HG02763 (cell line): Measurements from ENCODE around the gene CEP70.

ENCODE experiments used
- ATAC-seq: cut with Tn5 transposase; IDR thresholded peaks from one replicate; pipeline ENCODE4 v1.9.1; 2021; ENCODE audit warnings: mild to moderate bottlenecking, moderate library complexity; ENCODE audit not compliant: unreplicated experiment

The CEP70 gene

DNA sequence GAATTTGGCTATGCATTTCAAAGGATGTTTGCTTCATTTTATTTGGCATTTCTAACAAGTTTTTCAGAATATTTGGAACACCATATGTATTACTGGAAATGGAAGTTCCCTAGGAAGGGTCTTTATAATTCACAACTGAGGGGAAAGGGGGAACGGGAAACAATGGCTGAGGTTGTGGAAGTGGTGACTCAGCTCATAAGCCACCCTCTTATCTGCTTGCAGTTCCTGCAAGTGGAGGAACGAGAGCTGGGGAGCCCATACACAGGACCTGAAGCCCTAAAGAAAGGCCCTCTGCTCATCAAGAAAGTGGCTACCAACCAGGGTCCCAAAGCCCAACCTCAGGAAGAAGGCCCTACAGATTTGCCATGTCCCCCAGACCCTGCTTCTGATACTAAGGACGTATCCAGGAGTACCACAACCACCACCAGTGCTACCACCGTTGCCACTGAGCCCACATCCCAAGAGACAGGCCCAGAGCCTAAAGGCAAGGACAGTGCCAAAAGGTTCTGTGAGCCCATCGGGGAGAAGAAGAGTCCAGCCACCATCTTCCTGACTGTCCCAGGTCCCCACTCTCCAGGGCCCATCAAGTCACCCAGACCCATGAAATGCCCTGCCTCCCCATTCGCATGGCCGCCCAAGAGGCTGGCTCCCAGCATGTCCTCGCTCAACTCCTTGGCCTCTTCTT, 121.8 kb downstream of the CEP70 start:
- no peak for ATAC-seq

DNA sequence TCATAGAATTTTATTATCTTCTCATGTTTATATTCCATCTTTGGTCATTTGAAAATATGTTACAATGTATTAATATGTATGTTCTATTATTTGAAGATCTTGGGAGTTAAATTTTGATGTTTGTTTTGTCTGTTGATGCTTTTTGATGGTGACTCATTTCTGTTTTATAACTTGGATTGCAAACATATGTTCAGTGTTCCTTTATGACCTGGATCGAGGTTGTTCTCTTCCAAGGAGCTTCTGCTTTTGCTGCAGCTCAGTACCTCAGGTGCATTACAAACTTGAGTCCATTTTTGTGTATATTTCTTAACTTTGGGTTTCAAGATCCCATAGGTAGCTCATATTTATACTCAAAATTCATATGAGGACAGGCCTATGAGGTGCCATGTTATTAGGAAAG, 122.6 kb downstream of the CEP70 start:
- no peak for ATAC-seq

DNA sequence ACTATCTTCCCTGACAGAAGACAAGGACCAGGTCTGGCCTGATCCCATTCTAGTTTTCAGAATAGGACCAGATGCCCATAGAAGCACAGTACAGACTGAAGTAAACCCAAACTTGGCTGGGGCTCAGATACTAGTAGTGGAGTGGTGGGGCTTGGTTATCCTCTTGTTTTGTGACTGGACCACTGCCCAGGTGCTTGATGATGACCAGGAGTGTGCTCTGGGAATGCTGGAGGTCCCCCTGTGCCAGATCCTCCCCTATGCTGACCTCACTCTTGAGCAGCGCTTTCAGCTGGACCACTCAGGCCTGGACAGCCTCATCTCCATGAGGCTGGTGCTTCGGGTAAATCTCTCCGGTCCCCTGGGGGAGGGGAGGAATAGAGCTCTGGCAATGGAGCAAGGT, 123.4 kb downstream of the CEP70 start:
- no peak for ATAC-seq

DNA sequence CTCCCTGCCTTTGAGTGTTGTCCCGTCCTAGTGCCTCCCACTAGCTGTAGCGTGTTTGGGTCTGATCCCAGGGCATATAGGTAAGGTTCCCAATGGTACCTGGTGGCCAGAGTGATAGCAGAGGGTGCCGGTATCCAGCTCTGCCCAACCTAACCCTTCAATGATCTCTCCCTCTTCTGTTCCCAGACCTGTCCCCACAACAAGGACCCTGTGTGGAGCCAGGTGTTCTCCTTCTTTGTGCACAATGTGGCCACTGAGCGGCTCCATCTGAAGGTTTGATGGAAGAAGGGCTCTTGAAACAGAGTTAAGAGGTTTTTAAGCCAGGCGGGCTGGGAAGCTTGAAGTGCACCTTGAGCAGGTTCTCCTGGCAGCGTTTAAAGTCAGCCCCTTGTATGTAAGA, 124.2 kb downstream of the CEP70 start:
- ATAC-seq: no peak

DNA sequence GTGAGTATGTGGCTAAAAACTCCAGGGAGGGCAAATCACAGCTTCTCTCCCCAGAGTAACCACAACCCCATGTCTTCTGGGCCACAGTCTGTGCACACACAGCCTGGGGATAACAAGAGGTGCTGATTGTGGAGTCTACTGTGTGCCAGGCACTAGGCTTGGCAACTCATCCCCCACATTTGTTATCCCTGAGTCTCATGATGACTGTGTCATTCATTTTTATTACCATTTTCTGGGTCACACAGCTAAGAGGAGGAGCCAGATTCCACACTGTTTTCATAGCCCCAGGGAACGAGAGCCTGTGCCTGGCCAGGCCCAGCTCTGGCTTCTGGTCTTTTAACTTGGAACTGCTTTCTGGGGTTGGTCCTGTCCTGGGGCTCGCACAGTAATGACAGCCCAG, 125.2 kb downstream of the CEP70 start:
- no peak for ATAC-seq

DNA sequence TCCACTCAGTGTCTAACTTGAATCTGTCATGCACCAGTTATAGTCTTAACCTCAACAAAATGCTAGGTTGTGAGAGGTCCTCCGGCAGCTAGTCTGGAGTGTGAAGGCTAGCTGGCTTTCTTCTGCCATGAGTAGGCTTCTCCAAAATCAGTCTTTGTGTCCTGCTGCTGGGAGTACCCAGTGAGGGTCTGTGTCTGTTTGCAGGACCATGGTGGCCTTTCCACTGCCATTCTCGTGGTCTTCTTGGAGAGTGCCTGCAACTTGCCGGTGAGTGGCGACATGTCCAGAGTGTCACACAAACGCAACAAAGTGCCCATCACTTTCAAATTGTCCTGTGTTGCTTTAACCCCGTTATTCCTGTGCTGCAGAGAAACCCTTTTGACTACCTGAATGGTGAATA, 125.6 kb downstream of the CEP70 start:
- ATAC-seq: no peak

DNA sequence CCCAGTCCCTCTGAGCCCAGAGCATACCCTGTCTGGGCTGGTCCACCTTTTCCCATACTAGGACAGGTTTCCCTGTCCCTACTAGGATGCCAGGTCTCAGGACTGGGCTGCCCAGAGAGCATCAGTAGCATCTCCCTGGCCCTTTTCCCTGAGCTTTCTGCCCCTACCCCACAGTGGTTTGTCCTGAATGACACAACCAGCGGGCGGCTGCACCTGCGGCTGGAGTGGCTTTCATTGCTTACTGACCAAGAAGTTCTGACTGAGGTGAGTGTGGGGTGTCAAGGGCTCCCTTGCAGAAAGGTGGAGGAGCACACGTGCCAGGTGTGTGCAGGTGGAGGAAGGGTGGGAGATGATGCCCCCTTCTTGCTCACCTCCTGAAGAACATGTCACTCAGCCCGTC, 126.1 kb downstream of the CEP70 start:
- no peak for ATAC-seq

DNA sequence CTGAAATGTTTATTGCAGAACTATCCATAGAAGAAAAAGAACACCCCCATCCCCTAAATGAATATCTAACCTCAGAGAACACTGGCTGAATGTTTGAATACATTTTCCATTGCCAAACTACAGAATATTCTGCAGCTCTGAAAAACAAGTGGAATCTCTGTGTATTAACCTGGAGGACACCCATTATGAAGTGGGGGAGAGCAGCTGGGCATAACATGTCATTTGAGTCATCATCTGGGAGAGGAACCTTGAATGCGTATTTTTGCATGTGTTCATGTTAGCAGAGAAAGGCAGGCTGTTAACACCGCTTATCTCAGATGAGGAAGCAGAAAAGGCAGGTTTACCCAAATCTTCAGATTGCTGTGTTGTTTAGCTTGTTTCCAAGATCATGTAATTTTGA, 128.1 kb downstream of the CEP70 start:
- ATAC-seq: no peak

DNA sequence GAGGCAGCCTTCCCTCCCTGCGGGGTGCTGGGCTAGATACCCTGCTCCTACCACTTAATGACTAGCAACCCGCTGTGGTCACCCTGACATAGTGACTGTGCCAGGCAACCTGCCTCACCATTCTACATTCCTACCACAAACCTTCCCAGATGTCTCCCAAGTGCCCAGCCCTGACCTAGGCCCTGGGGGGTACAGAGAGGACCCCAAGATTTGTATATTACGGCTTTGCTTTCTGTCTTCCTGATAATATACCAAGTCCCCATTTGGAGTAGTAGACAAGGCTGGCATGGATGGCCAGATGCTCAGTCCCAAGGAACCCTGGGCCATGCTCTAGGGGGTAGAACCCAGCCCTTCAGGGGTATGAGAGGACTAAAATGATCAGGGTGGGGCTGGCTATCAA, 128.6 kb downstream of the CEP70 start:
- ATAC-seq: no peak

DNA sequence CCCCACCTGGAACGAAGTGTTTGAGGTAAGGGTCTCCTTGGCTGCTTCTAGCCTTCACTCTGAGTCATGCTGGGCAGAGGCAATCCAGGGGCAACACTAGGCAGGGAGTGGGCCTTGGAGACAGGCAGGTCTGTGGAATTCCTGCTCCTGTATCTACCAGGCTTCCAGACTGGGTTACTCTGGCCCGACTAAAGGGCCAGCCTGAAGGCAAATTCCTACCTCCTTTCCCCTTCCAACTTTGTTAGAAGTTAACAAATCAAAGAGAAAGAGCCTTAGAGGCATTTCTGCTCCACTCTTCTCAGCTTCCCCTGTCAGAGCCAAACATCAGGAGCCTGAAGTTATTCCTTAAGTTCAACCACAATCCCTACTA, 129.6 kb downstream of the CEP70 start:
- ATAC-seq: no peak

DNA sequence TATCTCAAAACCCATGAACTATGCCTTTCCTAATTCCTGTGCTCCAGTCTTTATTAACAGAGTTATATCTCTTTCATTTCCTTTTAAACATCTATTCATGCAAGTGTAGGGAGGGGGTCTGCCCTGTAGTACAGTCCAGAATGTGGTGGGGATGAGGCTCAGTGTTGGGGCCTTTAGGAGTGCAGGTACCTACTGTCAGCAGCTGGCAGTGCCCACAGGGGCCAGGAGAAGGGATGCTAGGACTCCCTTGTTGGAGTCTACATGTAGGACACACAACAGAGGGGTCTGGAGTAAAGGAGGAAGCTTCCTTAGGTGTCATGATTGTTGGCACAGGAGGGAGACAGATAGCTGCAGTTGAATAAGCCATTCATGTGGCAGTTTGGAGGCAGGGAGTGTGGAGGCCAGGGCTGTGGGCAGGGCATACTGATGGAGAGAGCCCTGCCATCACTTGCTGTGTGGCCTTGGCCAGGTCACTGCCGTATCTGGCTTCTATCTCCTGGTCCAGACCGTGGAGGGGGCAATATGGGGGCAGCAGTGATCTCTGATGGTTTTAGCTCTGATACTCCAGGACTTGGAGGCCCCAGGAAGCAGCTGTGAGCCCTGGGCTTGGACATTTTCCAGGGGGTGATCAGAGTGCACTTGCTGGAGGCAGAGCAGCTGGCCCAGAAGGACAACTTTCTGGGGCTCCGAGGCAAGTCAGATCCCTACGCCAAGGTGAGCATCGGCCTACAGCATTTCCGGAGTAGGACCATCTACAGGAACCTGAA, 130.2 kb downstream of the CEP70 start:
- no peak for ATAC-seq

DNA sequence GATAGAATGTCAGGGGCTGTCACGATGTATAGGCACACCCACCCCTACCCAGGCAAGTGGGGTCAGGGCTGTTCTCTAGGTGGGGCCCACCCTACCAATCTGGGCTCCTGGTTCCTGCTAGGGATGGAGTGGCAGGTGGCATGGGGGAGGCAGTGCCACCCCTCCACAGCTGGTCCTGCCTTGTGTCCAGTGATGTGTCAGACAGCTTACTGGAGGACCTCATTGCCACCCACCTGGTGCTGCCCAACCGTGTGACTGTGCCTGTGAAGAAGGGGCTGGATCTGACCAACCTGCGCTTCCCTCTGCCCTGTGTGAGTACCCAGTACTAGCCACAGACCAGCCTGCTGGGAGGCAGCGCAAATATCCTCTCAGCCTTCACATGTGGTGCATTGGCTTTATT, 132.2 kb downstream of the CEP70 start:
- no peak for ATAC-seq

DNA sequence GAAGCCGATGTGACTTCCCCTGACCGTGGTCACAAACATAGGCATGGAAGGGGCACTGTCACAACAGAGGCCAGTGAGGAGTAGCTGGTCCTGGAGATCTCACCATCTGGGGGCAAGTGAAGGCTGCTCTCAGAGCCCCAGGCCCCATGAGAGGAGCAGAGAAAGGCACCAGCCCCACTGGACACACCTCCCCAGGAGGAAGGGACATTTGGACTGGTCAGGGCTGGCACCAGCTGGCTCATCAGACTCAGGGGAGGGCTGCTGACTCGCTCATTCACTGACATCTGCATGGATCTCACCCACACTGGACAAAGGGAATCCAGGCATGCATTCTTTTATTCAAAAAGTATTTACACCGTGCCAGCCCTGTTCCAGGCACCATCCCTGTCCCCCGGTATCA, 132.8 kb downstream of the CEP70 start:
- no peak for ATAC-seq

DNA sequence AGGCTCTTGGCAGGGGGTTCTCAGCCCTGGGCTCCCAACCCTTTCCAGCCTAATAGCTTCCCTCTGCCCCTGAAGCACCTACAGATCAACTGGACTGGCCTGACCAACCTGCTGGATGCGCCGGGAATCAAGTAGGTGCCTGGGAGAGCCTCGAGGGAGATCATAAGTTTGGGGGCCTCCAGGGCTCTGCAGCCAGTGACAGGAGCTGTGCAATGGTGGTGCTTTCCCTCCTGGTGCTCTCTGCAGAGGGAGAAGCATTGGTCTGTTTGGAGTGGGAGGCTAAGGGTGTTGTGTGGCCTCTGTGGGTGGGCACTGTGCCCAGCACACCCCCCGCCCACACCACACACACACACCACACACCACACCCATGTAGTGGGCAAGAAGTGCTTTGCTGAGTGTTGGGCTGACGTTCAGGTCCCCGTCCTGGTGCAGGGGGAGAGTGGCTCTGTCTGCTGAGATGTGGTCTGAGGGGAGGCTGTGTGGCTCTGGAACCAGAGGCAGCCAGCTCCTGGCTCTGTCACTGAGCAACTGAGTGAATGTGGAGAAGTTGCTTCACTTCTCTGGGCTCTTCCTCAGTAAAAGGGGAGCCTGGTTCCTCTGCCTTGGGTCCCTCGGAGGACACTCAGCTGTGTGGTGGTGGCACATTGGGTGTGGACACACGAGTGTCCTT, 133.4 kb downstream of the CEP70 start:
- no peak for ATAC-seq

DNA sequence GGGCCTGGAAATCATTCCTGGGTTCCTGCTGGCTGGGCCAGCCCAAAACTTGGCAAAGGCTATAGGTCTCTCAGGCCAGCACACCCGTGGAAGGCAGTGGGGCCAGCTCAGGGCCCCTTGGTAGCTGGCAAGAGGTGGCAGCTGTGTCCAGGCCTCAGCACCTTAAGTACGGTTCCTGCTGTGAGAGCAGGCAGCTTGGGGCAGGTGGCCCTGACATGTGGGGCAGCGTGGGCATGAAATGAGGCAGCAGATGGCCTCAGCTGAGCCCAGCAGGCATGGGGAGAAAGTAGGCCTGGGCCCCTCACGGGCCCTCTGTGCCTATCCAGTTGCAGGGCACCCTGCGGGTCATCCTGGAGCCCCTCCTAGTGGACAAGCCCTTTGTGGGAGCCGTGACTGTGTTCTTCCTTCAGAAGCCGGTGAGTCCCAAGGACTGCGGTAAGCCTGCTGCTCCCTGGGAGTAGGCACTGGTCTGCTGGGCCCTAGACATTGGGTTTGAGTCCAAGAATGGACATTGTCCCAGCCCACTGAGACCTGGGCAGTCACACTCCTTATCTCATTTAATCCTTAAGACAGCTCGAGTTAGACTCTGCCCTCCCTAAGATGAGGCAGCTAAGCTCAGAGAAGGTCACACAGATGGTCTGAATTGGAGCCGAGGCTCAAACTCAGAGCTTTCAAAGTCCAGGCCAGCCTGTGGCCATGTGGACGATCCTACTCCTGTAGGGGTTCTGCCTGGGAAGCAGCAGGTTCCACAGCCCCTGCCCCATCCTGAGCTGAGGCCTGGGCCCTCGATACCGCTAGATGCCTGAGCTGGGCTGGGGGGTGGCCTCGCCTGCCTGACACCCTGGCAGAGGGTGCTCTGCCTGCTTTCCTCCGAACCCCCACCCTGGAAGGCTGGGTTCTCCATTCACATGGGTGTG, 134.2 kb downstream of the CEP70 start:
- no peak for ATAC-seq

DNA sequence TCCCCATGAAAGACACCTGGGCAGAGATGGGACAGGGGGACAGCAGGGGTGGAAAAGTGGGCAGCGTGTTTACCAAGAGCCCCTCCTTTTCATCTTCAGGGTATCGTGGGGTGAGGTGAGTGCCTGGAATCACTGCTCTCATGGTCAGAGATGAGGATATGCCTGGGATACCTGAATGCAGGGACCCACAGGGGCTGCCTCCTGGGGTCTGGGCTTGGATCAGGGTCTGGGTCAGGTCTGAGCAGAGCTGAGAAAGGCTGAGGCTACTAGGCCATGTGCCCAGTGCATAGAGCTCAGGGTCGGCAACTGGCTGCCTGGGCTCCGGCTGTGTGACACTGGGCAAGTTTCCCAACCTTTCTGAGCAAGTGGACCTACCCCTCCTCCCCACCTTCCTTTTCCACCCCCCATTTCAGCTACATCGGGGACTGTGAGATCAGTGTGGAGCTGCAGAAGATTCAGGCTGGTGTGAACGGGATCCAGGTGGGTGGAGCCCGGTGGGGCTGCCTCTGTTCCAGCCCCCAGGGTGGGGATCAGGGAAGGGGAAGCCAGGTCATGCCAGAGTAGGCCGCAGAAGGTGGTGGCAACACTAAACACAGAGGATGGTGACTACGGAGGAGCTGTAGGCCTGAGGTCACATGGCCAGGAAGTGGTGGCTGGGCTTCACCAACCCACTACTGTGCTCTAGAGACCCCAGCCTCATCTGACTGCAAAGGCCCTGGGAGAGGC, 135.1 kb downstream of the CEP70 start:
- ATAC-seq: no peak

DNA sequence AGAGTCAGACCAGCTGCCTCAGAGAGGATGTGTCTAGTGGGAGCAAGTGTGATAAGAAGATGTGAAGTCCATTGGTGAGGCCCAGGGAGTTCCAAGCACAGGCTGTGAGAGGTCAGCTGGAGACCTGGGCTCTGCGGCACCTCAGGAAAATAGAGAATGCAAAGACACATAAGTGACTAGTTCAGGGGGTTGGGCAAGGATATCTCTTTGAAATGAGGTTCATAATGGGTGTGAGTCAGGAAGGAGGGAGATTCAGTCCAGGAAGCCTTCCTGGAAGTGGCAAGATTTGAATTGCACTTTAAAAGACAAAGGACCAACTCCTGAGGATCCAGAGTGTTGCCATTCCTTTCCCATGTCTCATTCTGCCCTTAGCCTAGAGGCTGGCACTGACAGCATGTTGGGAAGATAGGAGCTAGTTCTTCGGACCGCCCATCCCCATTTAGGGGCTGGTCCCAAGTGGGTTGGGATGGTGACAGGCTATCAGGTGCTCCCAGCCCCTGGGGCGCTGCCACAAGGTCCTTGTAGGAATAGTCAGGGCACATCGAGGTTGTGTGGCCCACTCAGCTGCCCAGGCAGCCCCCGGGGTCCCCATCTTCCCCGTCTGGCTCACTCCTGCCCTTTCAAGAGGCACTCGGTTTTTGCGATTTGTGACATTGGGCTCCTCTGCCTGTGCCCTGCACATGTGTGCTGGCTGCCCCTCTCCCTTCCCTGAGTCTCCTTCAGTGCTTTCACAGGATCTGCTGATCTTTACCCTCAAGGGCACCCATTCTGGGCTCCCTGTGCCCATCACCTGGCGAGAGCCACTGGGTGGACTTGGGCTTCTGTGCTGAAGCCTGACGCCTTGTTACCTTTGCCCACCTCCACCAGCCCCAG, 136.0 kb downstream of the CEP70 start:
- no peak for ATAC-seq

DNA sequence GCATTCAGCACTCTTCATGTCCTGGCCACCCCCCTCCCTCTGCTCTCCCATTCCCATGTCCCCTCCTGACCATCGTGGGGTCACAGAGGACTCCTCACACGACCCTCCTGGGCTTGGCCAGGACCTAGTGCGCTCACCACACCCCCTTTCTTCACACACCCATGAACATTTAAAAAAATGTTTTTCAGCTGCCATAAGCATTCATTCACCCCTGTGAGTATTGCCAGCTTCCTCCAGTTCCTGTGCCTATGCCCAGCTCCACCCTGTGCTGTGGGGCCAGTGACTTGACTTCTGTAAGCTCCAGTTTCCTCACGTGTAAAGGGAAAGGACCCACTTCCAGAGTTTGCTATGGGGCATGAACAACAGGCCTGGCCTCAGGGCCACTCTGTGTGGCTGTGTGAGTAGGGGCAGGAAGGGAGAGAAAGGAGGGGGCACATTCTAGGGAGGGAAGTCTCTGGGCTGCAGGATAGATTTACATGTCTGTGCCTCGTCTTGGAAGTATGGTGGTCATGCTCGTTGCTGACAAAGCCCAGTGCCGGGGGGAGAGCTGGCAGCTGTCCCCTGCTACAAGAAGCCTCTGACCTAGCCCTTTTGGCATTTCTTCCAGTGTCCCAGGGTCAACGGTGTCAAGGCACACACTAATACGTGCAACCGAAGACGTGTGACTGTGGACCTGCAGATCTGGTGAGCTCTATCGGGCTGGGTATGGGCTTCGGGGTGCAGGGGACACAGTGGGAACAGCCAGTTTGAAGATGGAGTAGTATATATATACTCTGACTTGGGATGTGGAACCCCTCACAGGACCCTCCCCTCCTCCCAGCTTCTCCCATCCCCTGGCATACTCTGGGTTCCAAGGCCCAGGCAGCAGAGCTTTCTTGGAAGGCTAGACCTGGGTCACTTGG, 136.8 kb downstream of the CEP70 start:
- ATAC-seq: no peak
